NB4 (cell line): ENCODE measurements around the gene ZNF488.

Experiments used
- DNase-seq: peaks from one replicate; pipeline ENCODE4 v3.0.0; 2010; ENCODE audit warnings: low read depth
- H3K4me3 ChIP-seq: one replicate; pipeline ENCODE4 v1.5.1; 2011; ENCODE audit warnings: mild to moderate bottlenecking, low read depth, low read length, moderate library complexity
- CTCF ChIP-seq: IDR thresholded peaks from one replicate; pipeline ENCODE4 v1.5.1; 2012; ENCODE audit warnings: low read depth, low read length
- MAX ChIP-seq: IDR thresholded peaks from 2 replicates; pipeline ENCODE4 v1.6.1; 2011; ENCODE audit warnings: low read depth, low read length
- MYC ChIP-seq: IDR thresholded peaks from 2 replicates; pipeline ENCODE4 v1.6.1; 2011; ENCODE audit warnings: low read depth, low read length
- POLR2A ChIP-seq: IDR thresholded peaks from 2 replicates; pipeline ENCODE4 v1.6.1; 2011; ENCODE audit warnings: mild to moderate bottlenecking; ENCODE audit not compliant: insufficient read length; ENCODE audit errors: extremely low read depth

Gene ZNF488

GRCh38 chr10:47326306-47326926, 57.7 kb downstream of the ZNF488 start:
- TF ChIP-seq MYC (no peak), CTCF (no peak), MAX (no peak), POLR2A (no peak)
- no peak overlapping the region for H3K4me3 ChIP-seq
- DNase-seq = no peak

GRCh38 chr10:47325303-47326291, 58.5 kb downstream of the ZNF488 start:
- DNase-seq = no peak
- TF ChIP-seq MAX (no peak), MYC (no peak), POLR2A (no peak), CTCF (no peak)
- no peak overlapping the region for H3K4me3 ChIP-seq

GRCh38 chr10:47323636-47324296, 60.3 kb downstream of the ZNF488 start:
- TF ChIP-seq MAX = no peak
- no peak for TF ChIP-seq CTCF
- TF ChIP-seq POLR2A = no peak
- no peak for TF ChIP-seq MYC
- H3K4me3 ChIP-seq = no peak overlapping the region
- DNase-seq = no peak

GRCh38 chr10:47323087-47323486, 61.0 kb downstream of the ZNF488 start:
- no peak overlapping the region for H3K4me3 ChIP-seq
- DNase-seq = no peak
- TF ChIP-seq MAX (no peak), MYC (no peak), CTCF (no peak)

- no peak for DNase-seq
- no peak within 1 kb of the TSS for H3K4me3 ChIP-seq
- TF ChIP-seq POLR2A = no peak
Observed at GRCh38 chr10:47322300-47323061, 61.6 kb downstream of the ZNF488 start, which contains the start of gene GDF2. Gene GDF2 (plus strand): TSS chr10:47322454. CDS start chr10:47322669, 215 bp downstream.
